Measurements from ENCODE around the gene CFDP1. TPM values are rescaled to one million over a fixed set of nuclear protein-coding genes. Genes with fewer than 3 reads are reported as not detected.

CFDP1 gene
- total and polyA plus RNA-seq, 2 of the 13 experiments (the other 11 are each of a cell fraction or from before 2014, with no cell fraction given) = 78.6 to 153 TPM

- TF ChIP-seq CBX2 (IDR thresholded peaks at IDR 0.05; ENCODE audit: low read depth, low read length) (no peak), CBX2 (CRISPR knock-in tag; IDR thresholded peaks at IDR 0.05; ENCODE audit: low read depth) (no peak), EED (CRISPR knock-in tag; IDR thresholded peaks at IDR 0.05) (no peak; the same call in 1 of the 2 replicates), ZBTB26 (CRISPR knock-in tag; IDR thresholded peaks at IDR 0.05; ENCODE audit: borderline replicate concordance) (peak; percentile 88), TFE3 (CRISPR knock-in tag; IDR thresholded peaks at IDR 0.05) (peak; percentile 69; the same call in 1 of the 2 replicates), NFKB2 (CRISPR knock-in tag; IDR thresholded peaks at IDR 0.05; ENCODE audit: borderline replicate concordance) (peak; percentile 70; the same call in 1 of the 2 replicates), EZH2 (conservative IDR thresholded peaks at IDR 0.05; ENCODE audit: low read depth, low read length) (no peak), THAP8 (CRISPR knock-in tag; IDR thresholded peaks at IDR 0.05; ENCODE audit: borderline replicate concordance) (no peak), CEBPB (IDR thresholded peaks at IDR 0.05; ENCODE audit: borderline replicate concordance, low read depth, low read length) (peak; percentile 81; the same call in 1 of the 2 replicates), ZNF10 (CRISPR knock-in tag; IDR thresholded peaks at IDR 0.05; ENCODE audit: borderline replicate concordance, low read depth) (no peak), ZIK1 (CRISPR knock-in tag; IDR thresholded peaks at IDR 0.05; ENCODE audit: borderline replicate concordance, low read depth) (peak; percentile 94), MLX (CRISPR knock-in tag; IDR thresholded peaks at IDR 0.05) (peak; percentile 68), ZNF343 (CRISPR knock-in tag; IDR thresholded peaks at IDR 0.05) (no peak), CBX1 (IDR thresholded peaks at IDR 0.05; ENCODE audit: low read depth) (no peak), RARA (CRISPR knock-in tag; IDR thresholded peaks at IDR 0.05) (peak; percentile 53), JUNB (CRISPR knock-in tag; IDR thresholded peaks at IDR 0.05; ENCODE audit: borderline replicate concordance) (no peak), ZNF782 (CRISPR knock-in tag; IDR thresholded peaks at IDR 0.05; ENCODE audit: borderline replicate concordance) (peak; percentile 21), NAIF1 (CRISPR knock-in tag; IDR thresholded peaks at IDR 0.05; ENCODE audit: borderline replicate concordance) (peak; percentile 92; the same call in 1 of the 2 replicates), FOXO1 (CRISPR knock-in tag; IDR thresholded peaks at IDR 0.05) (peak; percentile 67), REPIN1 (CRISPR knock-in tag; IDR thresholded peaks at IDR 0.05; ENCODE audit: borderline replicate concordance, low read depth) (peak; percentile 98), JUN (CRISPR knock-in tag; IDR thresholded peaks at IDR 0.05) (no peak; the same call in 1 of the 2 replicates)
- TF ChIP-seq, protein P1, sequence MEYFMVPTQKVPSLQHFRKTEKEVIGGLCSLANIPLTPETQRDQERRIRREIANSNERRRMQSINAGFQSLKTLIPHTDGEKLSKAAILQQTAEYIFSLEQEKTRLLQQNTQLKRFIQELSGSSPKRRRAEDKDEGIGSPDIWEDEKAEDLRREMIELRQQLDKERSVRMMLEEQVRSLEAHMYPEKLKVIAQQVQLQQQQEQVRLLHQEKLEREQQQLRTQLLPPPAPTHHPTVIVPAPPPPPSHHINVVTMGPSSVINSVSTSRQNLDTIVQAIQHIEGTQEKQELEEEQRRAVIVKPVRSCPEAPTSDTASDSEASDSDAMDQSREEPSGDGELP (IDR thresholded peaks at IDR 0.05; ENCODE audit: borderline replicate concordance, low read depth) = peak; percentile 72; the same call in 1 of the 2 replicates
- TF ChIP-seq, protein P2, sequence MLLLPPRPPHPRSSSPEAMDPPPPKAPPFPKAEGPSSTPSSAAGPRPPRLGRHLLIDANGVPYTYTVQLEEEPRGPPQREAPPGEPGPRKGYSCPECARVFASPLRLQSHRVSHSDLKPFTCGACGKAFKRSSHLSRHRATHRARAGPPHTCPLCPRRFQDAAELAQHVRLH (CRISPR knock-in tag; IDR thresholded peaks at IDR 0.05; ENCODE audit: borderline replicate concordance, low read depth) = peak; percentile 96
Measured at GRCh38 chr16:75464122-75464918, 31.0 kb upstream of the CFDP1 start, which contains the start of gene TMEM170A (continued).

Data from HepG2 (cell line).